Lung (tissue), 12 donors: ENCODE data around the gene SKP2. TPM values are rescaled to one million over a fixed set of nuclear protein-coding genes. Genes with fewer than 3 reads are reported as not detected.

ENCODE experiments used
- ATAC-seq: fragments of 200-7000 bp; cut with Tn5 transposase; one replicate; pipeline ENCODE4 v1.9.1; 2020; ENCODE audit warnings: moderate number of reproducible peaks; ENCODE audit not compliant: insufficient read depth, low FRiP score
- DNase-seq, 3 donors: peaks; one replicate each; pipeline ENCODE4 v3.0.0-alpha.2; 2013 to 2017
- H3K27ac ChIP-seq, 2 donors: one replicate each; pipeline ENCODE4 v1.5.1; 2013; ENCODE audit warnings: mild to moderate bottlenecking in 2 of 2, moderate library complexity in 2 of 2, control low read depth in 1 of 2, inconsistent platforms in 1 of 2, low read depth in 1 of 2, low read length in 1 of 2
- H3K27me3 ChIP-seq, 3 donors: one replicate each; pipeline ENCODE4 v1.5.1; 2013; ENCODE audit warnings: low read length in 2 of 3; ENCODE audit not compliant: control insufficient read depth in 3 of 3, insufficient read depth in 3 of 3
- H3K36me3 ChIP-seq, 4 donors: one replicate each; pipeline ENCODE4 v1.5.1; 2013; ENCODE audit warnings: low read length in 4 of 4, mild to moderate bottlenecking in 1 of 4, moderate library complexity in 1 of 4; ENCODE audit not compliant: control insufficient read depth in 4 of 4, insufficient read depth in 4 of 4
- H3K4me1 ChIP-seq, 5 donors: one replicate each; pipeline ENCODE4 v1.5.1; 2013; ENCODE audit warnings: low read length in 5 of 5, mild to moderate bottlenecking in 2 of 5, moderate library complexity in 1 of 5; ENCODE audit not compliant: control insufficient read depth in 5 of 5, insufficient read depth in 5 of 5
- H3K4me3 ChIP-seq: one replicate; pipeline ENCODE4 v1.5.1; 2013; ENCODE audit warnings: mild to moderate bottlenecking, control low read depth, moderate library complexity
- H3K9ac ChIP-seq, 2 donors: one replicate each; pipeline ENCODE4 v1.5.1; 2013; ENCODE audit warnings: low read length in 2 of 2, control low read depth in 1 of 2; ENCODE audit not compliant: insufficient read depth in 1 of 2
- H3K9me3 ChIP-seq, 4 donors: one replicate each; pipeline ENCODE4 v1.5.1; 2013; ENCODE audit warnings: low read length in 3 of 4, mild to moderate bottlenecking in 1 of 4, moderate library complexity in 1 of 4; ENCODE audit not compliant: control insufficient read depth in 4 of 4, insufficient read depth in 3 of 4
- WGBS, 2 donors: extraction: QIAGEN DNeasy Blood & Tissue Kit; methylation state at CpG; one replicate each; pipeline ENCODE4 v1.1.7; 2013; 5-methylcytosine and 5-hydroxymethylcytosine counted together
- polyA plus RNA-seq, 2 donors: library from polyadenylated mRNA; stranded (reverse); fragments of 200-250 nt; gene quantifications; one replicate each; pipeline ENCODE4 v1.2.1, GENCODE V29; 2013
- total RNA-seq, 2 donors: library from RNA; depleted of rRNA in 1 of 2; stranded (reverse); fragments of >200 nt in 1 of 2; gene quantifications; one replicate each; pipeline ENCODE4 v1.2.1, GENCODE V29; 2014 to 2021
- TF ChIP-seq, protein P1 (sequence below): IDR thresholded peaks from 2 replicates; pipeline ENCODE4 v1.5.1; 2012; ENCODE audit warnings: mild to moderate bottlenecking; ENCODE audit errors: control extremely low read depth, extremely low read depth
- donor health status: control.
- donor health status: control.
- donor health status: Bipolar disorder and iron deficiency.
- donor health status: healthy.
- donor health status: DM: yes; HTN: yes; CAD: no.

SKP2 gene
- total and polyA plus RNA-seq, 4 donors: 4.8 to 30.6 (median 10.0) TPM

GRCh38 chr5:36162810-36163486, 11.0 kb downstream of the SKP2 start:
- H3K4me1 ChIP-seq: peaks cover 0 to 3% (median 0%) of the 10 kb centered on the region in 5 donors
- peaks cover 13 to 35% (median 26%) of the 10 kb centered on the region in 4 donors for H3K36me3 ChIP-seq
- H3K9me3 ChIP-seq: no peaks in the 10 kb centered on the region
- H3K9ac ChIP-seq: no peak overlapping the region
- no peak overlapping the region for H3K4me3 ChIP-seq
- ATAC-seq: no peak
- no peak for DNase-seq
- TF ChIP-seq, protein P1, sequence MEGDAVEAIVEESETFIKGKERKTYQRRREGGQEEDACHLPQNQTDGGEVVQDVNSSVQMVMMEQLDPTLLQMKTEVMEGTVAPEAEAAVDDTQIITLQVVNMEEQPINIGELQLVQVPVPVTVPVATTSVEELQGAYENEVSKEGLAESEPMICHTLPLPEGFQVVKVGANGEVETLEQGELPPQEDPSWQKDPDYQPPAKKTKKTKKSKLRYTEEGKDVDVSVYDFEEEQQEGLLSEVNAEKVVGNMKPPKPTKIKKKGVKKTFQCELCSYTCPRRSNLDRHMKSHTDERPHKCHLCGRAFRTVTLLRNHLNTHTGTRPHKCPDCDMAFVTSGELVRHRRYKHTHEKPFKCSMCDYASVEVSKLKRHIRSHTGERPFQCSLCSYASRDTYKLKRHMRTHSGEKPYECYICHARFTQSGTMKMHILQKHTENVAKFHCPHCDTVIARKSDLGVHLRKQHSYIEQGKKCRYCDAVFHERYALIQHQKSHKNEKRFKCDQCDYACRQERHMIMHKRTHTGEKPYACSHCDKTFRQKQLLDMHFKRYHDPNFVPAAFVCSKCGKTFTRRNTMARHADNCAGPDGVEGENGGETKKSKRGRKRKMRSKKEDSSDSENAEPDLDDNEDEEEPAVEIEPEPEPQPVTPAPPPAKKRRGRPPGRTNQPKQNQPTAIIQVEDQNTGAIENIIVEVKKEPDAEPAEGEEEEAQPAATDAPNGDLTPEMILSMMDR: no peak
- WGBS, 2 donors: 86 to 87% methylated on average over 9 of the region's 9 CpGs
- no peaks in the 10 kb centered on the region for H3K27me3 ChIP-seq
- no peak overlapping the region for H3K27ac ChIP-seq

GRCh38 chr5:36164461-36164860, 12.6 kb downstream of the SKP2 start:
- no peak for ATAC-seq
- Histone ChIP-seq H3K36me3 (peaks cover 14 to 43% (median 30%) of the 10 kb centered on the region in 4 donors), H3K27me3 (no peaks in the 10 kb centered on the region), H3K4me3 (no peak overlapping the region), H3K4me1 (no peaks in the 10 kb centered on the region), H3K9ac (no peak overlapping the region), H3K27ac (no peak overlapping the region), H3K9me3 (no peaks in the 10 kb centered on the region)
- TF ChIP-seq, protein P1: no peak
- 91 to 92% methylated on average over 4 of the region's 4 CpGs for WGBS, 2 donors
- DNase-seq: no peak

GRCh38 chr5:36168737-36169136, 16.8 kb downstream of the SKP2 start:
- no peak for ATAC-seq
- 52 to 81% methylated on average over 4 of the region's 4 CpGs for WGBS, 2 donors

More at GRCh38 chr5:36168737-36169136, 16.8 kb downstream of the SKP2 start:
- TF ChIP-seq, protein P1: no peak
- peaks cover 23 to 42% (median 36%) of the 10 kb centered on the region in 4 donors for H3K36me3 ChIP-seq
- no peak overlapping the region for H3K4me3 ChIP-seq
- H3K4me1 ChIP-seq: peaks cover 0 to 6% (median 0%) of the 10 kb centered on the region in 5 donors
- H3K9ac ChIP-seq: no peak overlapping the region
- no peak overlapping the region for H3K27ac ChIP-seq
- peaks cover 0 to 3% (median 0%) of the 10 kb centered on the region in 4 donors for H3K9me3 ChIP-seq
- no peaks in the 10 kb centered on the region for H3K27me3 ChIP-seq
- no peak for DNase-seq
